Neural cell (in vitro differentiated cells): ENCODE data around the gene CEP170B.

ENCODE experiments used
- EP300 ChIP-seq: fragments of 450-650 bp; conservative IDR thresholded peaks from 2 replicates; pipeline ENCODE4 v1.6.1; 2014; ENCODE audit warnings: antibody characterized with exemption, mild to moderate bottlenecking, moderate library complexity; ENCODE audit not compliant: poor library complexity, severe bottlenecking
- MXI1 ChIP-seq: fragments of 450-650 bp; conservative IDR thresholded peaks from 2 replicates; pipeline ENCODE4 v1.6.1; 2014; ENCODE audit warnings: antibody characterized with exemption, mild to moderate bottlenecking; ENCODE audit not compliant: poor library complexity, severe bottlenecking
- RAD21 ChIP-seq: fragments of 450-650 bp; conservative IDR thresholded peaks from 2 replicates; pipeline ENCODE4 v1.6.1; 2014; ENCODE audit warnings: antibody characterized with exemption, mild to moderate bottlenecking, moderate library complexity
- SMC3 ChIP-seq: fragments of 450-650 bp; conservative IDR thresholded peaks from 2 replicates; pipeline ENCODE4 v1.6.1; 2014; ENCODE audit warnings: antibody characterized with exemption, mild to moderate bottlenecking, moderate library complexity; ENCODE audit not compliant: poor library complexity
- TAF1 ChIP-seq: IDR thresholded peaks from 2 replicates; pipeline ENCODE4 v1.6.1; 2012; ENCODE audit warnings: low read depth
- TF ChIP-seq, protein P1 (sequence below): fragments of 450-650 bp; IDR thresholded peaks from 2 replicates; pipeline ENCODE4 v1.5.1; 2014; ENCODE audit warnings: antibody characterized with exemption, mild to moderate bottlenecking, moderate library complexity; ENCODE audit not compliant: poor library complexity, severe bottlenecking
- TF ChIP-seq, protein P2 (sequence below): IDR thresholded peaks from 2 replicates; pipeline ENCODE4 v1.6.1; 2012; ENCODE audit warnings: borderline replicate concordance

- TF ChIP-seq, protein P1, sequence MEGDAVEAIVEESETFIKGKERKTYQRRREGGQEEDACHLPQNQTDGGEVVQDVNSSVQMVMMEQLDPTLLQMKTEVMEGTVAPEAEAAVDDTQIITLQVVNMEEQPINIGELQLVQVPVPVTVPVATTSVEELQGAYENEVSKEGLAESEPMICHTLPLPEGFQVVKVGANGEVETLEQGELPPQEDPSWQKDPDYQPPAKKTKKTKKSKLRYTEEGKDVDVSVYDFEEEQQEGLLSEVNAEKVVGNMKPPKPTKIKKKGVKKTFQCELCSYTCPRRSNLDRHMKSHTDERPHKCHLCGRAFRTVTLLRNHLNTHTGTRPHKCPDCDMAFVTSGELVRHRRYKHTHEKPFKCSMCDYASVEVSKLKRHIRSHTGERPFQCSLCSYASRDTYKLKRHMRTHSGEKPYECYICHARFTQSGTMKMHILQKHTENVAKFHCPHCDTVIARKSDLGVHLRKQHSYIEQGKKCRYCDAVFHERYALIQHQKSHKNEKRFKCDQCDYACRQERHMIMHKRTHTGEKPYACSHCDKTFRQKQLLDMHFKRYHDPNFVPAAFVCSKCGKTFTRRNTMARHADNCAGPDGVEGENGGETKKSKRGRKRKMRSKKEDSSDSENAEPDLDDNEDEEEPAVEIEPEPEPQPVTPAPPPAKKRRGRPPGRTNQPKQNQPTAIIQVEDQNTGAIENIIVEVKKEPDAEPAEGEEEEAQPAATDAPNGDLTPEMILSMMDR: no peak
- no peak for TF ChIP-seq SMC3
- no peak for TF ChIP-seq MXI1
- TF ChIP-seq, protein P2, sequence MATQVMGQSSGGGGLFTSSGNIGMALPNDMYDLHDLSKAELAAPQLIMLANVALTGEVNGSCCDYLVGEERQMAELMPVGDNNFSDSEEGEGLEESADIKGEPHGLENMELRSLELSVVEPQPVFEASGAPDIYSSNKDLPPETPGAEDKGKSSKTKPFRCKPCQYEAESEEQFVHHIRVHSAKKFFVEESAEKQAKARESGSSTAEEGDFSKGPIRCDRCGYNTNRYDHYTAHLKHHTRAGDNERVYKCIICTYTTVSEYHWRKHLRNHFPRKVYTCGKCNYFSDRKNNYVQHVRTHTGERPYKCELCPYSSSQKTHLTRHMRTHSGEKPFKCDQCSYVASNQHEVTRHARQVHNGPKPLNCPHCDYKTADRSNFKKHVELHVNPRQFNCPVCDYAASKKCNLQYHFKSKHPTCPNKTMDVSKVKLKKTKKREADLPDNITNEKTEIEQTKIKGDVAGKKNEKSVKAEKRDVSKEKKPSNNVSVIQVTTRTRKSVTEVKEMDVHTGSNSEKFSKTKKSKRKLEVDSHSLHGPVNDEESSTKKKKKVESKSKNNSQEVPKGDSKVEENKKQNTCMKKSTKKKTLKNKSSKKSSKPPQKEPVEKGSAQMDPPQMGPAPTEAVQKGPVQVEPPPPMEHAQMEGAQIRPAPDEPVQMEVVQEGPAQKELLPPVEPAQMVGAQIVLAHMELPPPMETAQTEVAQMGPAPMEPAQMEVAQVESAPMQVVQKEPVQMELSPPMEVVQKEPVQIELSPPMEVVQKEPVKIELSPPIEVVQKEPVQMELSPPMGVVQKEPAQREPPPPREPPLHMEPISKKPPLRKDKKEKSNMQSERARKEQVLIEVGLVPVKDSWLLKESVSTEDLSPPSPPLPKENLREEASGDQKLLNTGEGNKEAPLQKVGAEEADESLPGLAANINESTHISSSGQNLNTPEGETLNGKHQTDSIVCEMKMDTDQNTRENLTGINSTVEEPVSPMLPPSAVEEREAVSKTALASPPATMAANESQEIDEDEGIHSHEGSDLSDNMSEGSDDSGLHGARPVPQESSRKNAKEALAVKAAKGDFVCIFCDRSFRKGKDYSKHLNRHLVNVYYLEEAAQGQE: no peak
- TF ChIP-seq RAD21: no peak
- TF ChIP-seq EP300: no peak
- no peak for TF ChIP-seq TAF1
Observed at GRCh38 chr14:104885973-104886689, 21.1 kb downstream of the CEP170B start.
